ENCODE results near the gene STOX2.

STOX2 gene

DNA sequence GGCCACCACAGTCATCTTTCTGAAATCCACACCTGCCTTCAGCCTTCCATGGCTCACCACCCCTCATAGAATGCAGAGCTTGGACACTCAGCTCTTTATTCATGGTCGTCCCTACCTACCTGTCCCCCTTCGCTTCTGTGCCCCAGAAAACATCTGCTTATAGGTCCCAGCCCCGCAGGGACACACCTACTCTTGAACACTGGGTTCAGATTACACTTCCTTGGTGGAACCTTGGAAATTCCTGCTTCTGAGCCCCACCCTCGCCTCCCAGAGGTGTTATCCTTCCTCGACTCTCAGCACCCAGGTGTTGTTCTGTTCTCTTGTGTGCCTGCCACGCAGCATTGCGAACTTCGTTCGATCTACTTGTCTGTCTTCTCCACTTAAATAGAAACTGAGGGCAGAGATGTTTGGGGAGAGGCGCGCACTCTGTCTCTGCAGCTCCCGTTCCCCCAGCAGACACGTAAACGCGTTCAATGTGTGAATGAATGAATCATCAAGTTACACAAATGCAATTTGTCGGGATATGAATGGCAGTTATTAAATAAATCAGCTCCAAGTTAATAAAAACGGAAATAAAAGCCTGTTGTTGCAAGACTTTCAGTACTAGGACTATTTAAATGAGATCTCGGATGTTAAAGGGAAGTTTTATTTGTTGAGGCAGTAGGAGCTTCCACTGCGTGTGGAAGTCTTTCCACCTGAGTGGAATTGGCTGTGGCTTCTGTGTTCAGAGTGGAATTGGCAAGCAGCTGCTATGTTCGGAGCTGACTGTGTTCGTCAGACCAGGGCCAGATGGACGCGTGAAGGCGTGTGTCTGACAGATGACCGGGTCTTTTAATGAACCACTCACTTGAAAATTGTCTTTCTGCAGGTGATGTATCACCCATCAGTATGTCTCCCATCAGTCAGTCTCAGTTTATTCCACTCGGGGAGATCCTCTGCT lies 95.6 kb downstream of the STOX2 start:
- Mint-ChIP-seq H3K27ac (no peak overlapping the region), H3K4me1 (ENCODE audit: low read depth) (no peaks in the 10 kb centered on the region), H3K36me3 (ENCODE audit: low read depth) (no peaks in the 10 kb centered on the region), H3K4me3 (no peak overlapping the region), H3K9me3 (no peaks in the 10 kb centered on the region), H3K27me3 (ENCODE audit: low read depth) (no peaks in the 10 kb centered on the region)

- Mint-ChIP-seq H3K27ac (no peak overlapping the region), H3K36me3 (ENCODE audit: low read depth) (no peaks in the 10 kb centered on the region), H3K4me1 (ENCODE audit: low read depth) (no peaks in the 10 kb centered on the region), H3K27me3 (ENCODE audit: low read depth) (no peaks in the 10 kb centered on the region), H3K4me3 (no peak overlapping the region), H3K9me3 (no peaks in the 10 kb centered on the region)
Measured at GRCh38 chr4:184003433-184003832, 98.3 kb downstream of the STOX2 start.

- peaks cover 2% of the 10 kb centered on the region for H3K4me1 Mint-ChIP-seq (ENCODE audit: low read depth)
- H3K9me3 Mint-ChIP-seq = no peaks in the 10 kb centered on the region
- H3K27me3 Mint-ChIP-seq (ENCODE audit: low read depth) = no peaks in the 10 kb centered on the region
- no peak overlapping the region for H3K27ac Mint-ChIP-seq
- H3K4me3 Mint-ChIP-seq = no peak overlapping the region
- H3K36me3 Mint-ChIP-seq (ENCODE audit: low read depth) = no peaks in the 10 kb centered on the region
Measured at GRCh38 chr4:184007891-184008290, 102.8 kb downstream of the STOX2 start.

- H3K4me1 Mint-ChIP-seq (ENCODE audit: low read depth) = peaks cover 5% of the 10 kb centered on the region
- no peak overlapping the region for H3K4me3 Mint-ChIP-seq
Measured at GRCh38 chr4:184010696-184011095, 105.6 kb downstream of the STOX2 start.

DNA sequence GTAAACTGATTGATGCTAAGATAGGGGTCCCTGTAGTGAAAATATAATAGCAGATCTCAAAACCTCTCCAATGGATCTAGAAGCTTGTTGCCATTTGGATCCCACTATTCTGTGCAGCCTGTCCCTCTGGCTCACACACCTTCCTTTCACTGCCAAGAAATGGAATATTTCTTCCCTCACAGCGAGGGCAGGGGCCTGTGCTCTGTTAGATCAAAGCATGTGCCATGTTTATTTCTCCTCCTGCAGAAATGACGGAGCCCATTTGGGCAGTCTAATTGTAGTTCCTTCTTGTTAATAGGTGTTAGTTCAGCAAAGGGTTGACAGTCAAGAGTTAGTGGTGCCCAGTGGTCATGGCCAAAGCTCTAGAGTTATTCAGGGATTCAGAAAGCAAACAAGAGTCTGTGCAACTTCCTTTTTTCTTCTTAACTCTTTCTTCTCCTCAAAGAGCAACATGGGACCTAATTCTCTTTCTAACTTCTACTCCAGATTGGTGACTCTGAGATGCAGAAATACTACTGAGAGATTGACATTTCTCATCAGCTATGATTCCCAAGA lies 106.8 kb downstream of the STOX2 start:
- peaks cover 5% of the 10 kb centered on the region for H3K4me1 Mint-ChIP-seq (ENCODE audit: low read depth)
- H3K36me3 Mint-ChIP-seq (ENCODE audit: low read depth) = no peaks in the 10 kb centered on the region
- H3K4me3 Mint-ChIP-seq = no peak overlapping the region
- H3K27ac Mint-ChIP-seq = no peak overlapping the region
- H3K9me3 Mint-ChIP-seq = no peaks in the 10 kb centered on the region
- H3K27me3 Mint-ChIP-seq (ENCODE audit: low read depth) = peaks cover 9% of the 10 kb centered on the region

More at GRCh38 chr4:184010696-184011095, 105.6 kb downstream of the STOX2 start:
- Mint-ChIP-seq H3K27ac (no peak overlapping the region), H3K36me3 (ENCODE audit: low read depth) (no peaks in the 10 kb centered on the region), H3K27me3 (ENCODE audit: low read depth) (peaks cover 8% of the 10 kb centered on the region), H3K9me3 (no peaks in the 10 kb centered on the region)

DNA sequence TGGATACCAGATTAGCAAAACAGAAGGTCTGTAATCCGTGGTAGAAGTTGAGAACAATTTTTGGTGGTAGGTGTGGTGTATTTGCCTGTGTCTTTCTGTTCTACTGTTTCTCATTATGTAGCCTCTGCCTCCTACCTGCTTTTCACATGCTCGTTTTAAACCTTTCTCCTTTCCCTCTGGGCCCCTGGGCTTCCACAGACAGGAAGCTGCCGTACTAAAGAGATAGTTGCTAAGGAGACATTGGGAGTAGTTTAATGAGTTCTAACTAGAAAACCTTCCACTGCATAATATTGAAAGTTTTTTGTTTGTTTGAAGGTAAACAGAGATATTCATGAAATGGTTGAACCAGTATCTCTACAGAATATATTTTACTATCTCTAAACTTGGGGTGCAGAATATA lies 107.8 kb downstream of the STOX2 start:
- Mint-ChIP-seq H3K36me3 (ENCODE audit: low read depth) (no peaks in the 10 kb centered on the region), H3K4me1 (ENCODE audit: low read depth) (peaks cover 5% of the 10 kb centered on the region), H3K4me3 (no peak overlapping the region), H3K9me3 (no peaks in the 10 kb centered on the region), H3K27me3 (ENCODE audit: low read depth) (peaks cover 9% of the 10 kb centered on the region), H3K27ac (no peak overlapping the region)

GRCh38 chr4:184014301-184014700 lies 109.2 kb downstream of the STOX2 start:
- Mint-ChIP-seq H3K4me3 (no peak overlapping the region), H3K27me3 (ENCODE audit: low read depth) (peaks cover 13% of the 10 kb centered on the region), H3K36me3 (ENCODE audit: low read depth) (no peaks in the 10 kb centered on the region), H3K27ac (no peak overlapping the region), H3K4me1 (ENCODE audit: low read depth) (peaks cover 5% of the 10 kb centered on the region), H3K9me3 (no peaks in the 10 kb centered on the region)

DNA sequence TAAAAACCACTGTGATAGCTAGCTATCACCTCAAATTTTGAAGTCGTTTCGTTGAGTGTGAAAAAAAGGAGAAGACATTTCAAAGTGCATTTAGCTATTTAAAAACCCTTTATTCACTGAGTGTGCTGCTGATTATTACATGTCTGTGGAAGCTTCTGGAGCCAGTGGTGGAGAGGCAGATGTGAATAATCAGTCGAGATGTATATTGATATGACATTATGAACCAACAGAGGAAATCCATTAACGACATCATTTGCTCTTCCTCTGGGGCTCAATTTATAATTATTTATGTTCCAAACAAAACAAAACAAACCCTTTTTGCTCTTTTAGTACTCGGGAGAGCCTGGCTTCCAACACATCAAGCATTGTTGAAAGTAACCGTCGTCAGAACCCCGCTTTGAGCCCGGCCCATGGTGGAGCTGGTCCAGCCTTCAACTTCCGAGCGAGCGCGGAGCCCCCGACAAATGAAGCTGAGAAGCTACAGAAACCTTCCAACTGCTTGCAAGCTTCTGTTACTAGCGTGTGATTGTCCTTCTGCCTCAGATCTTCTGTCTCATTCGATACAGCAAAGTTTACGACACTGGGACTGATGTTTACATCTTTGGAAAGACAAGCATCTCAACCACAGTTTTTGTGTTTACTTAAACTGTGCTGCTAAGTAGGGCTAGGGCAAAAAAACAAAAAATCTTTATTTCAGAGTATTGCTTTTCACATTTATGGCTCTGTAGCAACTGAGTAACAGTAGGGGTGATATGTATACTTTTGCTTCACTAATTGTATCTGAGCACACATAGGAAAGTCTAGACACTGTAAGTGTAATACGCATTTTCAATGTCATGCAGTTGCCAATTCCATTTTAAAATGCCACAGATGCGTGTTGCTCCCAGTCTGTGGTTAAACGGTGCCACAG lies 111.9 kb downstream of the STOX2 start:
- H3K27me3 Mint-ChIP-seq (ENCODE audit: low read depth) = peaks cover 27% of the 10 kb centered on the region
- H3K36me3 Mint-ChIP-seq (ENCODE audit: low read depth) = no peaks in the 10 kb centered on the region
- no peak overlapping the region for H3K27ac Mint-ChIP-seq
- H3K4me3 Mint-ChIP-seq = no peak overlapping the region
- no peaks in the 10 kb centered on the region for H3K9me3 Mint-ChIP-seq
- peaks cover 5% of the 10 kb centered on the region for H3K4me1 Mint-ChIP-seq (ENCODE audit: low read depth)

DNA sequence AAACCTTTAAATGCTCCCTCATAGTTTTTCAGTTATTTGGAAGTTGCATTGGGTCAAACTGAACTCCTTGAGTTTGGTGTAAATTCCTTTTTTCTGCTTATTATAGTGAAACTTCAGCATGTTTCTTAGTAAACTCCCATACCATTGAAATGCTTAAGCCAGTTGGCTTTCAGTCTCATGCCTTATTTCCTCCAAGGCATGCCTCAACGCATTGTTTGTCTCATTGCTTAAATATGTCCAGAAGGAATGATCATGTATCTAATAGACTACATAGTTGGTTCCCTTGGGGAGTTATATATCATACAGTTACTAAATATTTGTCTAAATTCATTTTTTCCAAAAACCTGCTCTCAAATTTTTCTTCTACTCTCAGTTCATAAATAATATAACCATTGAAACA lies 114.0 kb downstream of the STOX2 start:
- Mint-ChIP-seq H3K9me3 (no peaks in the 10 kb centered on the region), H3K4me1 (ENCODE audit: low read depth) (no peaks in the 10 kb centered on the region), H3K4me3 (no peak overlapping the region), H3K36me3 (ENCODE audit: low read depth) (no peaks in the 10 kb centered on the region), H3K27ac (no peak overlapping the region), H3K27me3 (ENCODE audit: low read depth) (peaks cover 38% of the 10 kb centered on the region)

- no peak overlapping the region for H3K27ac Mint-ChIP-seq
Measured at GRCh38 chr4:184019667-184020623, 114.8 kb downstream of the STOX2 start.

DNA sequence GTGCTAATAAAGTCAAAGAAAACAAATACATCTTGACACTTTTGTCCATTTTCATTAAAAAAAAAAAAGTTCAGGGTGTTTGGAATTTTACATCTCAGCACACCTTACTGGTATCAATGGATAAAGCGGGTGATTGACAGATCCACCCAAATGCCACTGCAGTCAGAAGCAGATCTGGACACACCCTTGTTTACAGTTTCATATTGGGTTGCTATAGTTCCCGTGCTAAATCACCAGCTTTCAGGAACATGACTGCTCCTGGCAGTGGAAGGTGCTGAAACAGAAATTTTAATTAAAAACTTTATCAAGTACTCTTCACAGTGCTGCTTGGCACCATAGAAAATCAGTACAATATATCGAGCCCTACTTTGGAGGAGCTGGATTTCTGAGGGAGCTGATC lies 116.3 kb downstream of the STOX2 start:
- Mint-ChIP-seq H3K27ac (no peak overlapping the region), H3K4me3 (no peak overlapping the region), H3K27me3 (ENCODE audit: low read depth) (peaks cover 35% of the 10 kb centered on the region), H3K4me1 (ENCODE audit: low read depth) (no peaks in the 10 kb centered on the region), H3K36me3 (ENCODE audit: low read depth) (no peaks in the 10 kb centered on the region), H3K9me3 (no peaks in the 10 kb centered on the region)

More at GRCh38 chr4:184019667-184020623, 114.8 kb downstream of the STOX2 start:
- peaks cover 40% of the 10 kb centered on the region for H3K27me3 Mint-ChIP-seq (ENCODE audit: low read depth)
- H3K4me1 Mint-ChIP-seq (ENCODE audit: low read depth) = no peaks in the 10 kb centered on the region
- H3K36me3 Mint-ChIP-seq (ENCODE audit: low read depth) = no peaks in the 10 kb centered on the region
- H3K4me3 Mint-ChIP-seq = no peak overlapping the region
- H3K9me3 Mint-ChIP-seq = no peaks in the 10 kb centered on the region

GRCh38 chr4:184022679-184023383 lies 117.7 kb downstream of the STOX2 start:
- H3K9me3 Mint-ChIP-seq = no peaks in the 10 kb centered on the region
- H3K27me3 Mint-ChIP-seq (ENCODE audit: low read depth) = peaks cover 50% of the 10 kb centered on the region
- peaks cover 3% of the 10 kb centered on the region for H3K4me1 Mint-ChIP-seq (ENCODE audit: low read depth)
- no peak overlapping the region for H3K4me3 Mint-ChIP-seq
- no peaks in the 10 kb centered on the region for H3K36me3 Mint-ChIP-seq (ENCODE audit: low read depth)
- no peak overlapping the region for H3K27ac Mint-ChIP-seq

DNA sequence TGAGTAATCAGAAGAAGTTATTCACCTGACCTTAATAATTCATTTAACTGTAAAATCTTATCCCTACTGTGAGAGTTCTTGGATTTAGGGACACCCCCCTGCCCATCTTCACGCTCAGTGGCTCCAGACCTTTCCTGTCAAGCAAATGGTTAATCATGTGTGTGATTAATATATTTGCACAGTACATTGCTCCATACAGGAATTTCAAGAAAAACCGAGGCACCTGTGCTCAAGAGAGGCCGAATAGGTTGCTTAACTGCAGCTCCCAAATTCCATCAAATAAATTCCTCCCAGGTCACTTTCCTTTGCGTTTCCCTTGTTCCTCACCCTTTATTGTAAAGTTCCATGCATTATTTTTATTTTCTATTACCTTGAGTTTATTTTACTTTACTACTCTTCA lies 119.5 kb downstream of the STOX2 start:
- H3K36me3 Mint-ChIP-seq (ENCODE audit: low read depth) = no peaks in the 10 kb centered on the region
- peaks cover 18% of the 10 kb centered on the region for H3K4me1 Mint-ChIP-seq (ENCODE audit: low read depth)
- no peaks in the 10 kb centered on the region for H3K9me3 Mint-ChIP-seq
- H3K27me3 Mint-ChIP-seq (ENCODE audit: low read depth) = peaks cover 58% of the 10 kb centered on the region
- no peak overlapping the region for H3K27ac Mint-ChIP-seq
- H3K4me3 Mint-ChIP-seq = no peak overlapping the region
